GM12872 (cell line): ENCODE measurements around the gene AKAP5.

Experiments used
- CTCF ChIP-seq: IDR thresholded peaks from 3 replicates; pipeline ENCODE4 v1.5.1; 2011; ENCODE audit warnings: low read depth, mild to moderate bottlenecking, low read length, moderate library complexity; ENCODE audit not compliant: insufficient read depth

The AKAP5 gene

GRCh38 chr14:64465191-64465822 lies at the start of gene AKAP5:
Gene AKAP5 (plus strand): TSS chr14:64465499. CDS start chr14:64468395, 2,896 bp downstream.
- TF ChIP-seq CTCF = no peak

- no peak for TF ChIP-seq CTCF
These were observed 48.9 kb upstream of the AKAP5 start for GRCh38 chr14:64416348-64416932.

- no peak for TF ChIP-seq CTCF
These were observed 48.1 kb upstream of the AKAP5 start for GRCh38 chr14:64417055-64417770.

GRCh38 chr14:64417771-64418125 lies 47.6 kb upstream of the AKAP5 start:
- no peak for TF ChIP-seq CTCF

- no peak for TF ChIP-seq CTCF
These were observed 46.3 kb upstream of the AKAP5 start for GRCh38 chr14:64419003-64419402.

GRCh38 chr14:64421166-64421565 lies 44.1 kb upstream of the AKAP5 start:
- no peak for TF ChIP-seq CTCF

GRCh38 chr14:64422005-64422404 lies 43.3 kb upstream of the AKAP5 start:
- TF ChIP-seq CTCF = no peak
